Activated gamma-delta T cell treated with Interleukin-2 at 50 U/mL for 16 hours (primary cell): Measurements from ENCODE around the gene PCDHGA3.
"Not testable (repeated sequence)": the region's sequence is repeated elsewhere in the genome, so short reads cannot be mapped to it uniquely, and the experiment has no call there.

Experiments
- DNase-seq: peaks from one replicate; pipeline ENCODE4 v3.0.0-alpha.2; 2020

PCDHGA3 gene

DNA sequence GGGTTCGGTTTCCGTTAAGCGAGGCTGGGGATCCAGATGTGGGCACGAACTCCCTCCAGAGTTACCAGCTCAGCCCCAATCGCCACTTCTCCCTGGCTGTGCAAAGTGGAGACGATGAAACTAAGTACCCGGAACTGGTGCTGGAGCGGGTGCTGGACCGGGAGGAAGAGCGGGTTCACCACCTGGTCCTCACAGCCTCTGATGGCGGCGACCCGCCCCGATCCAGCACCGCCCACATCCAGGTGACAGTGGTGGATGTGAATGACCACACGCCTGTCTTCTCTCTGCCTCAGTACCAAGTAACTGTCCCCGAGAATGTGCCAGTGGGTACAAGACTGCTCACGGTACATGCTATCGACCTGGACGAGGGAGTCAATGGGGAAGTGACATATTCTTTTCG lies 39.7 kb downstream of the PCDHGA3 start:
- no peak for DNase-seq

DNA sequence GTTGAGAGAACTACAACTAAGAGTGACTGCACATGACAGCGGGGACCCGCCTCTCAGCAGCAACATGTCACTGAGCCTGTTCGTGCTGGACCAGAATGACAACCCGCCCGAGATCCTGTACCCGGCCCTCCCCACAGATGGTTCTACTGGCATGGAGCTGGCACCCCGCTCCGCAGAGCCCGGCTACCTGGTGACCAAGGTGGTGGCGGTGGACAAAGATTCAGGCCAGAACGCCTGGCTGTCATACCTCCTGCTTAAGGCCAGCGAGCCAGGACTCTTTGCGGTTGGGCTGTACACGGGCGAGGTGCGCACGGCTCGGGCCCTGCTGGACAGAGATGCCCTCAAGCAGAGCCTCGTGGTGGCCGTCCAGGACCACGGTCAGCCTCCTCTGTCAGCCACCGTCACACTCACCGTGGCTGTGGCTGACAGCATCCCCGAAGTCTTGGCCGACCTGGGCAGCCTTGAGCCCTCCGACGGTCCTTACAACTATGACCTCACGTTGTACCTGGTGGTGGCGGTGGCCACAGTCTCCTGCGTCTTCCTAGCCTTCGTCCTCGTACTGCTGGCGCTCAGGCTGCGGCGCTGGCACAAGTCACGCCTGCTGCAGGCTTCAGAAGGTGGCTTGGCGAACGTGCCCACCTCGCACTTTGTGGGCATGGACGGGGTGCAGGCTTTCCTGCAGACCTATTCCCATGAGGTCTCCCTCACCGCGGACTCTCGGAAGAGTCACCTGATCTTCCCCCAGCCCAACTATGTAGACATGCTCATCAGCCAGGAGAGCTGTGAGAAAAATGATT lies 41.0 kb downstream of the PCDHGA3 start:
- no peak for DNase-seq

DNA sequence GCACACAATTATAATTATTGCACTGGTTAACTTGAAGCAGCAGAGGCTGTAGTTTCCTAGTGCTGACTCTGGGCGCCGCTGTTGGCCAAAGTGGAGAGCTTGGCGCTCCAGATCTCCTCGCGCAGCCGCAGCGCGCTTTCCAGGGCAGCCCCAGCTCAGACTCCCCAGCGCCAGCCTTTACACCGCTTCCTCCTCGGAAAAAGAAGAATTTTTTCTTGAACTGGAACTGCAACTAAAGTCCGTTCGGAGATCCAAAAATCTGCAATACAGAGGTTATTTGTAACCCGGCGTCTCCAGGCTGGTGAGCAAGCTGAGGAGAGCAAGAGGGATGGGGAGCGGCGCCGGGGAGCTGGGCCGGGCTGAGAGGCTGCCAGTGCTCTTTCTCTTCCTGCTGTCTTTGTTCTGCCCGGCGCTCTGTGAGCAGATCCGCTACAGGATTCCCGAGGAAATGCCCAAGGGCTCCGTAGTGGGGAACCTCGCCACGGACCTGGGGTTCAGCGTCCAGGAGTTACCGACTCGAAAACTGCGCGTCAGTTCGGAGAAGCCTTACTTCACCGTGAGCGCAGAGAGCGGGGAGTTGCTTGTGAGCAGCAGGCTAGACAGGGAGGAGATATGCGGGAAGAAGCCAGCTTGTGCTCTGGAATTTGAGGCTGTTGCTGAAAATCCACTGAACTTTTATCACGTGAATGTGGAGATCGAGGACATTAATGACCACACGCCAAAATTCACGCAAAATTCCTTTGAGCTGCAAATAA lies 44.1 kb downstream of the PCDHGA3 start, which contains the start of gene PCDHGB4:
Gene PCDHGB4 (plus strand): TSS at position 142 of the 755 bp plus-strand sequence. CDS start 187 bp downstream, at position 329.
- not testable (repeated sequence) for DNase-seq

DNA sequence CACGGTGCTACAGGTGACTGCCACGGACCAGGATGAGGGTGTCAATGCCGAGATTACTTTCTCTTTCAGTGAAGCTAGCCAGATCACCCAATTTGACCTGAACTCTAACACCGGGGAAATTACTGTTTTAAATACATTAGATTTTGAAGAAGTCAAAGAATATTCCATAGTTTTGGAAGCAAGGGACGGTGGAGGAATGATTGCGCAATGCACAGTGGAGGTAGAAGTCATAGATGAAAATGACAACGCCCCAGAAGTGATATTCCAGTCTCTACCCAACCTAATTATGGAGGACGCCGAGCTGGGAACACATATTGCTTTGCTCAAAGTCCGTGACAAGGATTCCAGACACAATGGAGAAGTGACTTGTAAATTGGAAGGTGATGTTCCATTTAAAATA lies 45.0 kb downstream of the PCDHGA3 start:
- no peak for DNase-seq

DNA sequence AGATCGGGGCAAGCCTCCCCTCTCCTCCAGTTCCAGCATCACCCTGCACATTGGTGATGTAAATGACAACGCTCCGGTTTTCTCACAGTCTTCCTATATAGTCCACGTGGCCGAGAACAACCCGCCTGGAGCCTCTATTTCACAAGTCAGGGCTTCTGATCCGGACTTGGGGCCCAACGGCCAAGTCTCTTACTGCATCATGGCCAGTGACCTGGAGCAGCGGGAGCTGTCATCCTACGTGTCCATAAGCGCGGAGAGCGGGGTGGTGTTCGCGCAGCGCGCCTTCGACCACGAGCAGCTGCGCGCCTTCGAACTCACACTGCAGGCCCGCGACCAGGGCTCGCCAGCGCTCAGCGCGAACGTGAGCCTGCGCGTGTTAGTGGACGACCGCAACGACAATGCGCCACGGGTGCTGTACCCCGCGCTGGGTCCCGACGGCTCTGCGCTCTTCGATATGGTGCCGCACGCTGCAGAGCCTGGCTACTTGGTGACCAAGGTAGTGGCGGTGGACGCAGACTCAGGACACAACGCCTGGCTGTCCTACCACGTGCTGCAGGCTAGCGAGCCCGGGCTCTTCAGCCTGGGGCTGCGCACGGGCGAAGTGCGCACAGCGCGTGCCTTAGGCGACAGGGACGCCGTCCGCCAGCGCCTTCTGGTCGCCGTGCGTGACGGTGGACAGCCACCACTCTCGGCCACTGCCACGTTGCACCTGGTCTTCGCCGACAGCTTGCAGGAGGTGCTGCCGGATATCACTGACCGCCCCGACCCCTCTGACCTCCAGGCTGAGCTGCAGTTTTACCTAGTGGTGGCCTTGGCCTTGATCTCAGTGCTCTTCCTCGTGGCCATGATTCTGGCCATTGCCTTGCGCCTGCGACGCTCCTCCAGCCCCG lies 45.8 kb downstream of the PCDHGA3 start:
- DNase-seq = no peak

DNA sequence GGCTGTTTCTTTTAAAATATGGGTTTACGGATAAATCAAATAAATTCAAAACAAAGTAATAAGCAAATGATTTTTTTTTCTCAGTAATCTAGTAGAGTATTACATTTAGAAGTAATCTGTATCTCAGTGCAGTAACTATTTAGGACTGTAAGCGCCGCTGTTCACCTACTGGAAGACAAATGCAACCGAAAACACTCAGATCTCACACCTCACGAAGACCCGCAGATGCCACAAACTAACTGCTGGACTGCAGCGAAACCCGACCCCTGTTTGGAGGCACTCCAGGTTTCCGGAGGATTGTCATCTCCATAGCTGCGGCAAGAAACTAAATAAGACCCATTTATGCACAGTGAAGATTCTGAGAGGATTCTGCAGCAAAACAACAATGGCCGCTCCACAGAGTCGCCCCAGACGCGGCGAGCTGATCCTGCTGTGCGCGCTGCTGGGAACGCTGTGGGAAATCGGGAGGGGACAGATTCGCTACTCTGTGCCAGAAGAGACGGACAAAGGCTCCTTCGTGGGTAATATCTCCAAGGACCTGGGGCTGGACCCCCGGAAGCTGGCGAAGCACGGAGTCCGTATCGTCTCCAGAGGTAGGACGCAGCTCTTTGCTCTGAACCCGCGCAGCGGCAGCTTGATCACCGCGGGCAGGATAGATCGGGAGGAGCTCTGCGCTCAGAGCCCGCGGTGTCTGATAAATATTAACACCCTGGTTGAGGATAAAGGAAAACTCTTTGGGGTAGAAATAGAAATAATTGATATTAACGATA lies 49.0 kb downstream of the PCDHGA3 start, which contains the start of gene PCDHGA8:
Gene PCDHGA8 (plus strand): TSS at position 205 of the 770 bp plus-strand sequence. CDS start 181 bp downstream, at position 386.
- DNase-seq = no peak

DNA sequence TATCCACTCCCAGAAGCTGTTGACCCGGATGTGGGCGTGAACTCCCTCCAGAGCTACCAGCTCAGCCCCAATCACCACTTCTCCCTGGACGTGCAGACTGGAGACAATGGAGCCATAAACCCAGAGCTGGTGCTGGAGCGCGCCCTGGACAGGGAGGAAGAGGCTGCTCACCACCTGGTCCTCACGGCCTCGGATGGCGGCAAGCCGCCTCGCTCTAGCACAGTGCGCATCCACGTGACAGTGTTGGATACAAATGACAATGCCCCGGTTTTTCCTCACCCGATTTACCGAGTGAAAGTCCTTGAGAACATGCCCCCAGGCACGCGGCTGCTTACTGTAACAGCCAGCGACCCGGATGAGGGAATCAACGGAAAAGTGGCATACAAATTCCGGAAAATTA lies 49.6 kb downstream of the PCDHGA3 start:
- DNase-seq = no peak

DNA sequence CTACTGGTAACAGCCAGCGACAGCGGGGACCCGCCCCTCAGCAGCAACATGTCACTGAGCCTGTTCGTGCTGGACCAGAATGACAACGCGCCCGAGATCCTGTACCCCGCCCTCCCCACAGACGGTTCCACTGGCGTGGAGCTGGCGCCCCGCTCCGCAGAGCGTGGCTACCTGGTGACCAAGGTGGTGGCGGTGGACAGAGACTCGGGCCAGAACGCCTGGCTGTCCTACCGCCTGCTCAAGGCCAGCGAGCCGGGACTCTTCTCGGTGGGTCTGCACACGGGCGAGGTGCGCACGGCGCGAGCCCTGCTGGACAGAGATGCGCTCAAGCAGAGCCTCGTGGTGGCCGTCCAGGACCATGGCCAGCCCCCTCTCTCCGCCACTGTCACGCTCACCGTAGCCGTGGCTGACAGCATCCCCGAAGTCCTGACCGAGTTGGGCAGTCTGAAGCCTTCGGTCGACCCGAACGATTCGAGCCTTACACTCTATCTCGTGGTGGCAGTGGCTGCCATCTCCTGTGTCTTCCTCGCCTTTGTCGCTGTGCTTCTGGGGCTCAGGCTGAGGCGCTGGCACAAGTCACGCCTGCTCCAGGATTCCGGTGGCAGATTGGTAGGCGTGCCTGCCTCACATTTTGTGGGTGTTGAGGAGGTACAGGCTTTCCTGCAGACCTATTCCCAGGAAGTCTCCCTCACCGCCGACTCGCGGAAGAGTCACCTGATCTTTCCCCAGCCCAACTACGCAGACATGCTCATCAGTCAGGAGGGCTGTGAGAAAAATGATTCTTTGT lies 51.0 kb downstream of the PCDHGA3 start:
- not testable (repeated sequence) for DNase-seq
